Astrocyte of the cerebellum (primary cell): ENCODE data around the gene SYT17.

Experiments used
- DNase-seq: peaks from one replicate; pipeline ENCODE4 v3.0.0-alpha.2; 2011; ENCODE audit warnings: low read depth
- H3K4me3 ChIP-seq: 2 replicates; pipeline ENCODE4 v1.5.1; 2011; ENCODE audit warnings: mild to moderate bottlenecking, low read depth, low read length, moderate library complexity
- CTCF ChIP-seq: IDR thresholded peaks from 2 replicates; pipeline ENCODE4 v1.5.1; 2012; ENCODE audit warnings: low read length, low read depth, moderate library complexity, mild to moderate bottlenecking; ENCODE audit errors: missing control alignments
- in situ Hi-C: cut with HindIII; loops from 2 replicates; pipeline ENCODE4 v1.10.0; 2017; ENCODE audit warnings: low sequenced_read_pairs

The SYT17 gene

GRCh38 chr16:19274165-19274797 lies 106.2 kb downstream of the SYT17 start:
- in situ Hi-C loops = no loop called here
- no peak for TF ChIP-seq CTCF
- no peak overlapping the region for H3K4me3 ChIP-seq
- DNase-seq = no peak

- no peak for TF ChIP-seq CTCF
- no peak for DNase-seq
- in situ Hi-C loops = no loop called here
- no peak overlapping the region for H3K4me3 ChIP-seq
Observed at GRCh38 chr16:19278403-19278802, 110.4 kb downstream of the SYT17 start.

- in situ Hi-C loops = no loop called here
- no peak for DNase-seq
- no peak for TF ChIP-seq CTCF
- no peak overlapping the region for H3K4me3 ChIP-seq
Observed at GRCh38 chr16:19281246-19281645, 113.2 kb downstream of the SYT17 start.

- H3K4me3 ChIP-seq = no peak overlapping the region
- no peak for TF ChIP-seq CTCF
- in situ Hi-C loops = no loop called here
- no peak for DNase-seq
Observed at GRCh38 chr16:19282101-19282500, 114.1 kb downstream of the SYT17 start.

- no peak for DNase-seq
- H3K4me3 ChIP-seq = no peak overlapping the region
- TF ChIP-seq CTCF = no peak
- in situ Hi-C loops = no loop called here
Observed at GRCh38 chr16:19283637-19284036, 115.6 kb downstream of the SYT17 start.

- no peak overlapping the region for H3K4me3 ChIP-seq
- no peak for TF ChIP-seq CTCF
- no peak for DNase-seq
- in situ Hi-C loops = no loop called here
Observed at GRCh38 chr16:19284207-19284606, 116.2 kb downstream of the SYT17 start.
